ENCODE measurements around the gene CUTA. TPM values are rescaled to one million over a fixed set of nuclear protein-coding genes. Genes with fewer than 3 reads are reported as not detected.

Gene CUTA
- total RNA-seq, 1 experiment from 2014 or later: 257 TPM

GRCh38 chr6:33437666-33438065 lies 19.8 kb upstream of the CUTA start:
- Histone ChIP-seq H3T11ph (ENCODE audit: low read length) (no peak overlapping the region), H3K4me2 (ENCODE audit: insufficient read depth, insufficient read length, low read length) (no peak overlapping the region), H3K9ac (ENCODE audit: extremely low read depth, insufficient read length, low read length) (no peak overlapping the region), H3K14ac (ENCODE audit: insufficient read depth, low read length) (no peak overlapping the region), H3K9me3 (ENCODE audit: control insufficient read depth, low read depth, low read length) (no peaks in the 10 kb centered on the region), H2BK120ac (ENCODE audit: low read depth, low read length, poor library complexity, severe bottlenecking) (no peak overlapping the region), H3K27me3 (ENCODE audit: insufficient read depth, low read length) (no peaks in the 10 kb centered on the region), H3K79me1 (ENCODE audit: insufficient read depth, low read depth, low read length, poor library complexity, severe bottlenecking) (peaks cover 5% of the 10 kb centered on the region), H2BK12ac (ENCODE audit: insufficient read length, low read depth, low read length) (no peak overlapping the region), H4K5ac (ENCODE audit: insufficient read length, low read depth, low read length) (no peak overlapping the region), H3K23ac (ENCODE audit: insufficient read length, low read depth, low read length) (no peak overlapping the region), H2BK5ac (ENCODE audit: insufficient read length, low read length) (no peak overlapping the region), H3K27ac (ENCODE audit: insufficient read length, low read depth, low read length) (no peak overlapping the region), H2AK5ac (ENCODE audit: insufficient read length, low read length) (no peak overlapping the region), H3K18ac (ENCODE audit: insufficient read length, low read depth, low read length) (no peak overlapping the region), H3K23me2 (ENCODE audit: insufficient read length, low read depth, low read length, poor library complexity, severe bottlenecking) (peaks cover 6% of the 10 kb centered on the region), H3K79me2 (ENCODE audit: insufficient read depth, low read length) (peaks cover 5% of the 10 kb centered on the region; the same call in 1 of the 2 replicates), H2BK20ac (ENCODE audit: low read depth, low read length, poor library complexity, severe bottlenecking) (no peak overlapping the region), H4K8ac (replicated peaks; ENCODE audit: insufficient read length, low read depth, low read length) (no peak overlapping the region), H4K91ac (ENCODE audit: insufficient read length, low read depth, low read length) (no peak overlapping the region), H3K56ac (ENCODE audit: insufficient read length, low read depth, low read length) (no peak overlapping the region), H4K20me1 (ENCODE audit: control insufficient read depth, insufficient read depth, insufficient read length) (no peaks in the 10 kb centered on the region), H3K4me1 (ENCODE audit: insufficient read depth, low read length) (peaks cover 5% of the 10 kb centered on the region; the same call in 1 of the 2 replicates), H2BK15ac (ENCODE audit: low read depth, low read length) (no peak overlapping the region), H3K4ac (ENCODE audit: low read depth, low read length) (no peak overlapping the region), H2AFZ (ENCODE audit: low read length) (no peak overlapping the region)
- H3K27ac Mint-ChIP-seq: no peak overlapping the region
- peaks cover 22 to 23% of the 10 kb centered on the region in 2 experiments for H3K4me1 Mint-ChIP-seq
- no peak overlapping the region for H3K4me3 Mint-ChIP-seq
- no CpG with 5 or more reads among the region's 18 CpGs for WGBS (ENCODE audit: extremely low coverage, insufficient read length, low lambda C conversion rate)
- DNase-seq: no peak
- peaks cover 73 to 88% (median 78%) of the 10 kb centered on the region in 3 experiments for H3K36me3 Mint-ChIP-seq (ENCODE audit: insufficient read depth in 1 of 3, low read depth in 3 of 3)
- H3K27me3 Mint-ChIP-seq (ENCODE audit: low read depth): no peaks in the 10 kb centered on the region; the same call in 1 of the 2 replicates
- no peaks in the 10 kb centered on the region for H3K9me3 Mint-ChIP-seq
- TF ChIP-seq CTCF (conservative IDR thresholded peaks at IDR 0.05): no peak

Data from H9 (cell line).